HG02973 (cell line): ENCODE measurements around the gene LIPE.

Experiments
- ATAC-seq: cut with Tn5 transposase; IDR thresholded peaks from one replicate; pipeline ENCODE4 v1.9.1; 2021; ENCODE audit warnings: moderate library complexity; ENCODE audit not compliant: unreplicated experiment

LIPE gene

DNA sequence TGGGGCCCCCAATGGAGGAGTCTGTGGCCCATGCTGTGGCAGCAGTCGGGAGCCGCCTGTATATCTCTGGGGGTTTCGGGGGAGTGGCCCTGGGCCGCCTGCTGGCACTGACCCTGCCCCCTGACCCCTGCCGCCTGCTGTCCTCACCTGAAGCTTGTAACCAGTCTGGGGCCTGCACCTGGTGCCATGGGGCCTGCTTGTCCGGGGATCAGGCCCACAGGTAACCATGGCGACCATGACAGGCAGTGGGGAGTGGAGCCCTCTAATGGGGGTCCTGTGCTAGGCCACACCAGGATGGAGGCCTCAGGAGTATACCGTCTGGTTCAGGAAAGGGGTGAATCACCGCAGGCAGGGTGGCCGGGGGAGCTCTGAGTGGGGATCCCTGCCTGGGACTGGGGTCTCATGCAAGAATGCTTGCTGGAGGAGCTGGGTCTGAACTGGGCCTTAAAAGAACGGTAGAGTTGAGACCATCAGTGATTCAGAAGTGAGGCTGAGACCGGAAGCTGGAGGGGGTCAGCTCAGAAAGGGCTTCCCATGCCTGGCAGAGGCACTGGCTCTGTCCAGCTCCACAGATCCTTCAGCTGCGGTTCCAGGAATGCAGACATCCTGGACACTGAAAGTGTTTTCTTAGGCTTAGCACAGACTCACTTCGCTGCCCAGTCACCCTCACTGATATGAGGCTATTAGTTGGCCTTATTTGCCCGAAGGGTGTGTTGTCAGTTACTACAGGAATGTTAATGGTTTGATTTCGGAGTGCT, 66.2 kb downstream of the LIPE start:
- ATAC-seq, result no peak

GRCh38 chr19:42357290-42357689, 69.9 kb downstream of the LIPE start:
- ATAC-seq, result no peak

GRCh38 chr19:42356686-42357085, 70.5 kb downstream of the LIPE start:
- no peak for ATAC-seq

DNA sequence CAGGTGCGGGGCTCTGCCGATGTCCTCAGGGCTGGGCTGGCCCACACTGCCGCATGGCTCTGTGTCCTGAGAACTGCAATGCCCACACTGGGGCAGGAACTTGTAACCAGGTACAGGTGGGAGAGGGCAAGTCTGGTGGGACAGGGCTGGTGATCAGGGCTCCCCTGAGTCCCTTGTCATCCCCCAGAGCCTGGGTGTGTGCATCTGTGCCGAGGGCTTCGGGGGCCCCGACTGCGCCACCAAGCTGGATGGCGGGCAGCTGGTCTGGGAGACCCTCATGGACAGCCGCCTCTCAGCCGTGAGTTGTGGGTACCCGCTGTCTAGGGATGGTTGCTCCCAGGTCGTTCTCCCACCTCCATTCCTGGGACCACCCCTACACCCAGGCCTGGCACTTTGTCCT, 71.3 kb downstream of the LIPE start:
- ATAC-seq, result no peak

- no peak for ATAC-seq
Measured at GRCh38 chr19:42353341-42354015, 73.7 kb downstream of the LIPE start.

DNA sequence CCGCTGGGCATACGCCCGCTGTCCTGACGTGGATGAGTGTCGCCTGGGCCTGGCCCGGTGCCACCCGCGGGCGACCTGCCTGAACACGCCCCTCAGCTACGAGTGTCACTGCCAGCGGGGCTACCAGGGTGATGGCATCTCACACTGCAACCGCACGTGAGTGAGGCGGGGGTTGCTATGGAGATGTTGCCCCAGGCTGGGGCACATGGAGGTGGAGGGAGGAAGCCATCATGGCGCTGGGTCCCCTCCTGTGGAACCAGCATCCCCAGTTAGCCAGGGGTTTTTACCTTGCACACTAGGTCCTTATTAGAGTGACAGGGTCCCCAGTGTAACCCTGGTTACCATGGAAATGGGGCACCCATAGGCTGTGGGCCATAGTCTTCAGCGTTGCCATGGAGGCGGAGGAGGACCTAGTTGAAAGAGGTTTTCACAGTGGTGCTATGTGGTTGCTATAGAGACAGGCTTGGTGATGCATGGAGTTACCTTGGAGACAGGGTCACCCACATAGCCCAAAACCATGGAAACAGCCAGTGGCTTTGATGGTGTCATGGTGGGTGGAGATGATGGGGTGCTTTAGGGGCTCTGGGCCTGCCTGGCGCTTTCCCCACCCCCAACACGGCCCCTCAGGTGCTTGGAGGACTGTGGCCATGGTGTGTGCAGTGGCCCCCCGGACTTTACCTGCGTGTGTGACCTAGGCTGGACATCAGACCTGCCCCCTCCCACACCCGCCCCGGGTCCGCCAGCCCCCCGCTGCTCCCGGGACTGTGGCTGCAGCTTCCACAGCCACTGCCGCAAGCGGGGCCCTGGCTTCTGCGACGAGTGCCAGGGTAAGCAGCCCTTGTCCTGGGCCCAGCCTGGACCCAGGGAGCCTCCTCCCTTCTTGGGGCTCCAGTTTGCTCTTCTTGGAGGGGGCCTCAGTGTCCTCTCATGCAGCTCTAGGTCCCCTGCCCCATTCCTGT, 74.6 kb downstream of the LIPE start:
- no peak for ATAC-seq
